Endothelial cell of umbilical vein (primary cell): ENCODE results near the gene S1PR5. TPM values are rescaled to one million over a fixed set of nuclear protein-coding genes. Genes with fewer than 3 reads are reported as not detected.
A peak's percentile ranks its signal among the peaks of the same experiment; 100 is the strongest.

ENCODE experiments used
- Bru-seq: library from RNA; stranded (reverse); fragments of 400-500 nt; gene quantifications from one replicate; lab custom pipeline; 2021; lab: Mats Ljungman, UMichigan
- BruChase-seq, 2 experiments: library from RNA; stranded (reverse); fragments of 400-500 nt; gene quantifications; one replicate each; lab custom pipeline; 2021; lab: Mats Ljungman, UMichigan
- BruUV-seq: library from RNA; stranded (reverse); fragments of 400-500 nt; replicated peaks from 2 replicates; lab custom pipeline; 2021; lab: Mats Ljungman, UMichigan
- CTCF ChIA-PET: fragments of 300-600, 350-600 bp; sonication (Branson Sonifier 250); formaldehyde crosslinking; loops from one replicate; lab custom pipeline; 2021; ENCODE audit warnings: antibody characterized with exemption, inconsistent platforms; lab: Charles Lee
- POLR2A ChIA-PET: fragments of 300-600, 350-600 bp; sonication (Branson Sonifier 250); formaldehyde crosslinking; loops from one replicate; lab custom pipeline; 2021; ENCODE audit warnings: antibody characterized with exemption, inconsistent platforms; lab: Charles Lee
- DNase-seq: peaks from one replicate; pipeline ENCODE4 v3.0.0-alpha.2; 2011; ENCODE audit warnings: low read depth, low spot score
- FAIRE-seq: peaks from 2 replicates; lab custom pipeline; 2011; peaks lifted over from hg19 to GRCh38; lab: Jason Lieb, UNC
- H2AFZ ChIP-seq: 2 replicates; pipeline ENCODE4 v1.6.0; 2012; ENCODE audit warnings: low read depth, low read length, control low read depth, inconsistent platforms
- H3K27ac ChIP-seq: 2 replicates; pipeline ENCODE4 v1.5.1; 2011; ENCODE audit warnings: low read depth, mild to moderate bottlenecking, control low read depth, low read length, moderate library complexity; ENCODE audit not compliant: insufficient read depth
- H3K27me3 ChIP-seq, 2 experiments: 2 replicates each; pipeline versions ENCODE4 v1.6.0 to v1.6.1; 2011; ENCODE audit warnings: low read length in 2 of 2, mixed read lengths in 1 of 2; ENCODE audit not compliant: control insufficient read depth in 2 of 2, insufficient read depth in 2 of 2
- H3K36me3 ChIP-seq, 2 experiments: 2 replicates in 1 of 2; 3 replicates in 1 of 2; pipeline ENCODE4 v1.5.1; 2011; ENCODE audit warnings: low read length in 2 of 2, mild to moderate bottlenecking in 1 of 2, moderate library complexity in 1 of 2; ENCODE audit not compliant: control insufficient read depth in 2 of 2, insufficient read depth in 2 of 2; ENCODE audit errors: extremely low read depth in 1 of 2
- H3K4me1 ChIP-seq: 3 replicates; pipeline ENCODE4 v1.5.1; 2011; ENCODE audit warnings: mild to moderate bottlenecking, low read length; ENCODE audit not compliant: control insufficient read depth, insufficient read depth; ENCODE audit errors: extremely low read depth
- H3K4me2 ChIP-seq: 2 replicates; pipeline ENCODE4 v1.6.1; 2011; ENCODE audit warnings: low read length, control low read depth, mixed read lengths; ENCODE audit not compliant: insufficient read depth
- H3K4me3 ChIP-seq, 3 experiments: fragments of 200-600 bp in 1 of 3; sonication (generic), shearing (Covaris generic) in 1 of 3; replicated peaks in 1 of 3; 2 replicates each; pipeline ENCODE4 v1.5.1; 2011 to 2016; ENCODE audit warnings: control low read depth in 3 of 3, low read length in 3 of 3, mild to moderate bottlenecking in 2 of 3, inconsistent platforms in 1 of 3, low read depth in 1 of 3, moderate library complexity in 1 of 3; ENCODE audit not compliant: insufficient read depth in 1 of 3
- H3K79me2 ChIP-seq: 2 replicates; pipeline ENCODE4 v1.6.0; 2012; ENCODE audit warnings: low read length, inconsistent platforms; ENCODE audit not compliant: control insufficient read depth, insufficient read depth
- H3K9ac ChIP-seq: replicated peaks from 2 replicates; pipeline ENCODE3; 2011; ENCODE audit warnings: low read length, control low read depth; ENCODE audit not compliant: insufficient read depth; ENCODE audit errors: extremely low read depth
- H3K9me1 ChIP-seq: replicated peaks from 3 replicates; pipeline ENCODE4 v1.6.0; 2011; ENCODE audit warnings: mild to moderate bottlenecking, low read length; ENCODE audit not compliant: control insufficient read depth, insufficient read depth; ENCODE audit errors: extremely low read depth
- H3K9me3 ChIP-seq: replicated peaks from 2 replicates; pipeline ENCODE4 v1.5.1; 2012; ENCODE audit warnings: low read length, inconsistent platforms; ENCODE audit not compliant: control insufficient read depth, insufficient read depth
- H4K20me1 ChIP-seq: replicated peaks from 2 replicates; pipeline ENCODE3; 2011; ENCODE audit warnings: mild to moderate bottlenecking, low read length; ENCODE audit not compliant: control insufficient read depth, insufficient read depth; ENCODE audit errors: extremely low read depth
- JUN ChIP-seq: IDR thresholded peaks from 2 replicates; pipeline ENCODE4 v1.6.1; 2011; ENCODE audit warnings: borderline replicate concordance, low read depth; ENCODE audit not compliant: insufficient read length, insufficient read depth
- MYC ChIP-seq: IDR thresholded peaks from one replicate; pipeline ENCODE4 v1.6.1; 2011; ENCODE audit warnings: mild to moderate bottlenecking, low read depth, low read length
- dilution Hi-C: fragments of 300-500 bp; cut with MboI; formaldehyde crosslinking; loops from one replicate; pipeline ENCODE4 v1.15.0; 2019; ENCODE audit warnings: low sequenced_read_pairs; ENCODE audit not compliant: extremely low pct_ligation_motif_present
- intact Hi-C: fragments of 100-400 bp; cut with micrococcal nuclease; formaldehyde crosslinking; loops from one replicate; pipeline ENCODE4 v1.10.0; 2022
- long read RNA-seq: library from polyadenylated mRNA; stranded (forward); transcript quantifications from one replicate; pipeline ENCODE4 v2.0.0, GENCODE V29; 2021
- polyA minus RNA-seq, 3 experiments: library from RNA; depleted of rRNA, polyadenylated mRNA; stranded (reverse); fragments of >200 nt; gene quantifications; 1 replicate in 1 of 3; 2 replicates in 2 of 3; pipeline ENCODE4 v1.2.3, GENCODE V29; 2011
- polyA plus RNA-seq, 4 experiments: library from polyadenylated mRNA; depleted of rRNA in 3 of 4; stranded (reverse) in 3 of 4; unstranded in 1 of 4; fragments of >200 nt; gene quantifications; 2 replicates each; pipeline versions ENCODE4 v1.2.1 to v1.2.3, GENCODE V29; 2011 to 2012; ENCODE audit warnings: missing spikeins in 1 of 4
- total RNA-seq: library from RNA; stranded (reverse); gene quantifications from 2 replicates; pipeline ENCODE4 v1.2.3, GENCODE V29; 2021
- TF ChIP-seq, protein P1 (sequence below), 2 donors: IDR thresholded peaks; 1 replicate in 1 of 2; 2 replicates in 1 of 2; pipeline ENCODE4 v1.5.1; 2011; ENCODE audit warnings: low read length in 2 of 2, mild to moderate bottlenecking in 2 of 2, moderate library complexity in 2 of 2, control low read depth in 1 of 2, inconsistent platforms in 1 of 2, low read depth in 1 of 2; ENCODE audit not compliant: insufficient read depth in 1 of 2; ENCODE audit errors: extremely low read depth in 1 of 2

Gene S1PR5
- total RNA-seq (not detected in 2 replicates), polyA plus RNA-seq (not detected in 2 replicates), polyA minus RNA-seq (not detected in 2 replicates), Bru-seq, nascent RNA (not detected), BruChase-seq, experiment 1, labeled RNA remaining after a 6-hour chase (not detected), BruChase-seq, experiment 2, labeled RNA remaining after a 2-hour chase (not detected)
- polyA plus RNA-seq (2011; cell fraction: cytosol; rRNA removed) = not detected in 2 replicates
- polyA plus RNA-seq (2011; cell fraction: nucleus; rRNA removed) = not detected in 2 replicates
- not detected in 2 replicates for polyA plus RNA-seq (2012)
- polyA minus RNA-seq (2011; cell fraction: cytosol; rRNA and poly(A)+ RNA removed) = 1.2 TPM
- polyA minus RNA-seq (2011; cell fraction: nucleus; rRNA and poly(A)+ RNA removed) = not detected in 2 replicates
- long read RNA-seq = 0 reads

DNA sequence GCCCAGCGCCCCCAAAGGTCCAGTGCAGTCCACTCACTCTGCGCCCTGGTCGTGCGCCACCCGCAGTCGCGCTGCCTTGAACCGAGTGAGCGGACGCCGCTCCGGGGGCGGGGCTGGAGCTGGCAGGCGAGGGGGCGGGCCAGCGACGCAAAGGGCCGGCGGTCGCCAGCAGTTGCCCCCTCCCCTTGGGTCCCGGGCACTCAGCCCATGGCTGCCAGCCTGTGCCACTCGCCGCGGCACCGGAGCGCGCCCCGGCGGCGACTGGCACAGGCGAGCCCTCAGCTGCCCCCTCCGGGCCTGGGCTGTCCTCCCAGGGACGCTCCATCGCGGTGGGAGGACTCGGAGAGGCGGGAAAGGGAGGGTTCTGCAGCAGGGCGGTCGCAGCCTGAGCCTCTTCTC lies at the start of gene S1PR5:
Gene S1PR5, minus strand, starts transcription at position 87 of the 399 bp plus-strand sequence. CDS start 2,436 bp downstream, outside the sequence.
- Histone ChIP-seq H3K9ac (no peak within 1 kb of the TSS), H3K4me3 (no peak within 1 kb of the TSS), H3K9me1 (no peaks in the 10 kb centered on the region), H3K27me3 (peaks cover 51 to 69% of the 10 kb centered on the region in 2 experiments), H3K36me3 (no peaks in the 10 kb centered on the region), H2AFZ (peak within 1 kb of the TSS; percentile 4), H4K20me1 (no peaks in the 10 kb centered on the region), H3K27ac (no peak within 1 kb of the TSS), H3K79me2 (no peaks in the 10 kb centered on the region), H3K4me1 (peaks cover 2% of the 10 kb centered on the region), H3K9me3 (no peaks in the 10 kb centered on the region), H3K4me2 (peak within 1 kb of the TSS; percentile 8)
- POLR2A ChIA-PET = no interaction called here
- dilution Hi-C loops = no loop called here
- TF ChIP-seq, protein P1, sequence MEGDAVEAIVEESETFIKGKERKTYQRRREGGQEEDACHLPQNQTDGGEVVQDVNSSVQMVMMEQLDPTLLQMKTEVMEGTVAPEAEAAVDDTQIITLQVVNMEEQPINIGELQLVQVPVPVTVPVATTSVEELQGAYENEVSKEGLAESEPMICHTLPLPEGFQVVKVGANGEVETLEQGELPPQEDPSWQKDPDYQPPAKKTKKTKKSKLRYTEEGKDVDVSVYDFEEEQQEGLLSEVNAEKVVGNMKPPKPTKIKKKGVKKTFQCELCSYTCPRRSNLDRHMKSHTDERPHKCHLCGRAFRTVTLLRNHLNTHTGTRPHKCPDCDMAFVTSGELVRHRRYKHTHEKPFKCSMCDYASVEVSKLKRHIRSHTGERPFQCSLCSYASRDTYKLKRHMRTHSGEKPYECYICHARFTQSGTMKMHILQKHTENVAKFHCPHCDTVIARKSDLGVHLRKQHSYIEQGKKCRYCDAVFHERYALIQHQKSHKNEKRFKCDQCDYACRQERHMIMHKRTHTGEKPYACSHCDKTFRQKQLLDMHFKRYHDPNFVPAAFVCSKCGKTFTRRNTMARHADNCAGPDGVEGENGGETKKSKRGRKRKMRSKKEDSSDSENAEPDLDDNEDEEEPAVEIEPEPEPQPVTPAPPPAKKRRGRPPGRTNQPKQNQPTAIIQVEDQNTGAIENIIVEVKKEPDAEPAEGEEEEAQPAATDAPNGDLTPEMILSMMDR (IDR thresholded peaks at IDR 0.05; ENCODE audit: extremely low read depth in 1 of 2, insufficient read depth in 1 of 2, low read depth in 1 of 2, low read length in 2 of 2) = no peak
- TF ChIP-seq MYC (no peak), JUN (no peak)
- intact Hi-C loops = no loop called here
- CTCF ChIA-PET = interaction anchor here (0.9 to 2.2 kb wide), 7 partner anchors 9 to 354 kb away, joined by 3 to 12 read pairs (median 4); no protein-coding TSS in a partner anchor
- BruUV-seq = no TSS peak
- FAIRE-seq (no peak), DNase-seq (no peak)
